22Rv1 (cell line): ENCODE measurements around the gene SMAD1.

Experiments used
- H3K27ac ChIP-seq: fragments of 450-650 bp; 2 replicates; pipeline ENCODE4 v1.5.1; 2017
- CTCF ChIP-seq: fragments of 450-650 bp; IDR thresholded peaks from 2 replicates; pipeline ENCODE4 v1.5.1; 2017; ENCODE audit warnings: mild to moderate bottlenecking
- ZFX ChIP-seq: fragments of 450-650 bp; IDR thresholded peaks from 2 replicates; pipeline ENCODE4 v1.6.1; 2017; ENCODE audit warnings: antibody characterized with exemption, borderline replicate concordance

The SMAD1 gene

GRCh38 chr4:145488310-145488709, 6.7 kb downstream of the SMAD1 start:
- no peak overlapping the region for H3K27ac ChIP-seq
- TF ChIP-seq CTCF, result no peak

DNA sequence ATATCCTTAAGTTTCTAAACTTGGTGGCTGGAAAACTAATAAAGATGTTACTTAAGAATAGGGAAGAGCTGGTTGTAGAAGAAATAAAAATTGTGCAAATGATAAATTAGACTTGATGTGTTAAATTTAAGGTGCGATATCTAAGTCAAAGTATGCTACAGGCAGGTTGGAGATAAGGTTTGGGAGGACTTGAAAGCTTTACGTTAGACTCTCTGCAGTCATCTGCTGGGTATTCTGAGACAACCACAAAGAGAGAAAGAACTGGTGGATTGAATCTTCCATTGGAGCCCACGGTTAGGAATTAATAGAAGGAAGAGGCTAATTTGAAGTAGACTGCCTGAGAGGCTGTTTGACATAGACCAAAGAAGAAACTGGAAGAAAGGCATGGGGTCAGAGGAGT, 7.9 kb downstream of the SMAD1 start:
- H3K27ac ChIP-seq, result no peak overlapping the region
- TF ChIP-seq CTCF (no peak), ZFX (no peak)

DNA sequence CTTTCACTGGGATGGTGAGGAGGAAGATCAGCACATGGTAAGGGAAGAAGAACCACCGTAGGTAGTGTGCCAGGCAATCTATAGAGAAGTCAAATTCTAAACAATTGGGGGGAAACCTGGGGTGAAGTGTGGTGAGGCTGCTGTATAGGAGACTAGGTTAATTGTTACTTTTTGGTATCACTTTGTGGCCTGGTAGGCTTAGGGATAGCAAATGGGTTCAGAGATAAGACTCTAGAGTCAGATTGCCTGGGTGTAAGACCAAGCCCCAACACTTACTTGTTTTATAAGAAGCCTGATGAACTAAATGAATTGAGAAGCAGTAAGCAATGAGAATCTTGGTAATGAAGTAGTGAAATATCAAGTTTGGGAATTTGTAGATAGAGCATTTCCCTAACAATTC, 8.7 kb downstream of the SMAD1 start:
- no peak overlapping the region for H3K27ac ChIP-seq
- TF ChIP-seq ZFX (no peak), CTCF (no peak)

DNA sequence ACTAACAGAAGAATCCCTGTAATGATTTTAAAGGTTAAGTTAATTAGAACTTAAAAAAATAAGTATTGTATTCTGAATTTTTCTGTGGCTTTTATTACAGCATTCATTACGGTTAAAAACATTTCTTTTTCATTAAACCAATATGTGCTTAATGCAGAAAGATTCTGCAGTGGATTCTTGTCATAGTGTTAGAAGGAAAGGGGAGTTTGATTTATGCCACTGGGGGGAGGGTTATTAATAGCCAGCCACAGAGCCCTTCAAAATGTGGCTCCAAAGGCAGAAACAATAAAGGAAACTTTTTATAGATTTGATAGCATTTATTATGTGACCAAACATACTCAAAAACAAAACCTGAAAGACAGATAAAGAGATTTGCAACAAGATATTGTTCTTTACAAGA, 9.1 kb downstream of the SMAD1 start:
- no peak for TF ChIP-seq CTCF
- H3K27ac ChIP-seq, result no peak overlapping the region

GRCh38 chr4:145492376-145492775, 10.7 kb downstream of the SMAD1 start:
- TF ChIP-seq ZFX (no peak), CTCF (no peak)

GRCh38 chr4:145493166-145493565, 11.5 kb downstream of the SMAD1 start:
- no peak overlapping the region for H3K27ac ChIP-seq
- TF ChIP-seq CTCF, result no peak
- no peak for TF ChIP-seq ZFX

More at GRCh38 chr4:145492376-145492775, 10.7 kb downstream of the SMAD1 start:
- no peak overlapping the region for H3K27ac ChIP-seq

GRCh38 chr4:145494666-145495270, 13.1 kb downstream of the SMAD1 start:
- TF ChIP-seq ZFX (no peak), CTCF (no peak)
- H3K27ac ChIP-seq, result no peak overlapping the region
